Inferior parietal cortex (tissue), 1 donor: ENCODE data around the gene HGF.

Experiments used
- DNase-seq: peaks from one replicate; pipeline ENCODE4 v3.0.0-alpha.2; 2016; ENCODE audit errors: extremely low spot score

Gene HGF

DNA sequence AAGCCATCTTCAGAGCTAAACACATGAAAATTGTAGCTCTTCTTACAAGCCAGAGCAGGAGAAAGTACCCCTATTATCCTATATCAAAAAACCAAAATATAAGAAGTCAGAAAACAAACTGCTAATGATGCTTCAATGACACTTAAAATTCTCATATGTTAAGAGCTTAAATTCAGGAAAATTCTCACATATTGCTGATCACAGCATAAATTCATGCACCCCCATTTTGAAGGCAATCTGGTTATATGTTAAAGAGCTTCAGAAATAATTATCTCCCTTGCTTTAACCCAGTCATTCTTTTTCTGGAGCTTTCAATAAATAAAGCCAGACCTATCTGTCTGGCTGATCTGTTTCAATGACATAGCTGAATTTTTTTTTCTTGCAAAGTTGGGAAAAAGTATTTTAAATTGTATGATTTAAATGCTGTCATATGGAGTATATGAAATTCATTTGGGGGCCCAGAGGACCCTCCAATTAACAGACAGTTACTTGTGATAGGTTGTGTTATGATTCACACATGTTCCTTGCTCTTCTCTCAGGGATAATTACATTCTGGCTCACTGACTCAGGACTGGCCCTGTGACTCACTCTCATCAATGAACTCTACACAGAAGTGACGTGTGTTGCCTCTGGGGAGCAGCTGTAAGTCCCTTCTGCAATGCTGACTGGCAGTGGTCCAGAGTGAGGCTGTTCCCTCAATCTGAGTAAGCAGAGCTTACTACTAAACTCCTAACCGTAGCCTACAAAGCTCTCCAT, 85.2 kb downstream of the HGF start:
- DNase-seq = peak; percentile 71

DNA sequence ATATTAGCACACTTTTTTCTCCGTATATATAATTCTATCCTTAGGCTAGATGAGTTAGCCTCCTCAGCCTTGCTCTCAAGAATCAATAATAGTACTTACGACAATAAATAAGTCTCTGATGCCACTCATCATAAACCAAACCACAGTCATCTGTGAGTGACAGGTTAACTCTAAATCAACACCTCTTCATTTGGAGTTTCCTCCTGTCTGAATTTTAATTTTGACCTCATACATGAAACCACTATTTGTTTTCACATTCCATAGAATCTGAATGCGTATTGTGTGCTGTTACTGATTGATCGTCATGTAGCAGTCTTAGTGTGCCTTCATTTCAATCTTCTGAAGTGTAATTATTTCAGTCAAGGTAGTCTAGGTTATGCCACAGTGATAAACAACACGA, 85.8 kb downstream of the HGF start:
- DNase-seq = no peak

- no peak for DNase-seq
These were observed 87.0 kb downstream of the HGF start for GRCh38 chr7:81682873-81683272.

GRCh38 chr7:81680120-81680519, 89.7 kb downstream of the HGF start:
- DNase-seq = no peak

- DNase-seq = no peak
These were observed 93.0 kb downstream of the HGF start for GRCh38 chr7:81676813-81677212.

- no peak for DNase-seq
These were observed 93.6 kb downstream of the HGF start for GRCh38 chr7:81676105-81676811.

DNA sequence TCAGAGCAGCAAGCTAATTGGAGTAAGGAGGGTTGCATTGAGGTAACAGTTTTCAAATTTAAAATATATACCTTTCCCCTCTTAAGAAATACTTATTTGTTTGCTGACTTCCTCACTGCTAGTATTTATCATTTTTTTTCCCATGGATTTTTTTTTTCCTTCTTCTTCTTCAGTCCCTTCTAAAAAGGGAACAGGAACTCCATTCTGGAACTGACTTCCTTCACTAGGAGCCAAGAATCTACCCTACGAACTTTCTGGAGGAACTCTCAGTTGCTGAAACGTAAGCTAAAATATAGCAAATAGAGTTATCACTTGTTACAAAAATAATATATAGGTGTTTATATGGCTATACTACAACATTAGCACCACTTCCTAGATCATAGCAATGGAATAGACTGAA, 95.4 kb downstream of the HGF start:
- no peak for DNase-seq

GRCh38 chr7:81672872-81673271, 97.0 kb downstream of the HGF start:
- no peak for DNase-seq

DNA sequence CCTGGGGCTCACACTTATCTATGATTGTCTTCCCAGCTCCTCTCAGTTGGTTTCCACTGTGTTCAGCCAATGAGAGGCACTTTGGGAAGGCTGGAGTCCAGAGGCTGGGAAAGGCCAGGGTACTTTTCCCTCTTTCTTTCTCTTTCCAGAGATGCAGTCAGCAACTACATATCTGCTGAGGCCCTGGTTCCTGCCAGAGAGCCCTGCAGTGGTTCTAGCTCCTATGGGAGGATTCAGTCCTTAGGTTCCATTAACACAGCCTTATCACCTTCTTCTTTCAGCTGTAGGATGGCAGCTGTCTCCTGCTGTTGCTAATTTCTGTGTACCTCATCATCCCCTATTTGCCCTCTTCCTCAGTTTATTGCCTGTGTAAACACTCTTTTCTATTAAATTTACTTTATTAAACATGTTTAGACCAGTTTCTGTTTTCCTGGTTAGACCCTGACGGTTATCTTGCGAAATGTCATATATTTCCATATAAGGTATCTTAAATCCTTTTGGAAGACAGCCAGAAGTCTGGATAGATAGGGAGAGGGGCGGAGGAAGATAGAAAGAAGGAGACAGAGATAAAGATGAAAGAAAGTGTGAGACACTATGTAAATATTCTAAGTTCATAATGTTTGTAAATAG, 100.3 kb downstream of the HGF start:
- DNase-seq = no peak

- no peak for DNase-seq
These were observed 103.6 kb downstream of the HGF start for GRCh38 chr7:81666209-81666608.

DNA sequence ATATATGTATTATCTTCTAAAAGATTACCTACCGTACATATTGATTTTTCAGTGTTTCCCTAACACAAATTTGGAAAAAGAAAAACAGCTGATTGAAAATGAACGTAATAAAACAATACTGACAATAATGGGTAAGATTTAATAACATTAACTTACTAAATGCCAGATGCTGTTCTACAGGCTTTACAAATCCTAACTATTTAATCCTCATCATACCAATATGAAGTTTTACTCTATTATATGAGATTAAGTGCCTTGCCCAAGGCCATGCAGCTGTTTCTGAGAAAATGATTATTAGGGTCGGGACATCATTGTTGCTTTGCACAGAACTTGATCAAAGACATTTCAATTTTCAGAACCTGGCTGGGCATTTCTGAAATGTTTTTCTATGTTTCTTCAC, 104.6 kb downstream of the HGF start:
- no peak for DNase-seq

DNA sequence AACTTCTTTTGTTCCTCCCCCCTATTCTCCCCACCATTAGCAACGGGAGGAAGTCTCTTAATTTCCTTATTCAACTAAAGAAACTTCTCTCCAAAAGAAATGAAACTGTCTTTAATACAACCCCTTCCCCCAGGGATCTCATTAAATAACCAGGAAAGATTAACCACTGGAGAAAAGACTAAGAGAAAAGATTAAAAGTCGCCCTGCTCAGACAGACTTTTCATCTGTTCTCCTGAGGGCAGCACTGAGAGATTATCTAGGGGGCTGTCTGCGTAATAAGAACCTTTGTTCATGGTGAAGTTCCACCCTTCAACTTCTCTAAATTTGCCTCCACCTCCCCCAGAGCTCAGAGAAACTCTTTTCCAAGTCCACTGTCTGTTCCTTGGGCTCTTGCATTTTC, 105.5 kb downstream of the HGF start:
- no peak for DNase-seq

DNA sequence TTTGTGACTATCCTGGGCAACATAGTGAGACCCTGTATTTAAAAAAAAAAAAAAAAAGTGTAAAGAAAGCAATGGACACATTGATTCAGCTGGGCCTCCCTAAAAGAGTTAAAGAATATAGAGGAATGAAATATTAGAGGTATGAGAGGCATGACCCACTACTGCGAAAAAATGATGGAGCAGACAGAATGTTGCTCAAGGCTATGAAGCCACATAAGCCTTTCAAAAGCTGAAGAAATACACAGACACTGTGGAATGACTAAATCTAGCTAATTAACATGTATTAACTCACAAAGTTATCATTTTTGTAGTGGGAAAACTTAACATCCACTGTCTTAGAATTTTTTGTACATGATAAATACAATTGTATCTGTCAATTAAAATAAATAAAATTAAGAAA, 107.3 kb downstream of the HGF start:
- DNase-seq = no peak

DNA sequence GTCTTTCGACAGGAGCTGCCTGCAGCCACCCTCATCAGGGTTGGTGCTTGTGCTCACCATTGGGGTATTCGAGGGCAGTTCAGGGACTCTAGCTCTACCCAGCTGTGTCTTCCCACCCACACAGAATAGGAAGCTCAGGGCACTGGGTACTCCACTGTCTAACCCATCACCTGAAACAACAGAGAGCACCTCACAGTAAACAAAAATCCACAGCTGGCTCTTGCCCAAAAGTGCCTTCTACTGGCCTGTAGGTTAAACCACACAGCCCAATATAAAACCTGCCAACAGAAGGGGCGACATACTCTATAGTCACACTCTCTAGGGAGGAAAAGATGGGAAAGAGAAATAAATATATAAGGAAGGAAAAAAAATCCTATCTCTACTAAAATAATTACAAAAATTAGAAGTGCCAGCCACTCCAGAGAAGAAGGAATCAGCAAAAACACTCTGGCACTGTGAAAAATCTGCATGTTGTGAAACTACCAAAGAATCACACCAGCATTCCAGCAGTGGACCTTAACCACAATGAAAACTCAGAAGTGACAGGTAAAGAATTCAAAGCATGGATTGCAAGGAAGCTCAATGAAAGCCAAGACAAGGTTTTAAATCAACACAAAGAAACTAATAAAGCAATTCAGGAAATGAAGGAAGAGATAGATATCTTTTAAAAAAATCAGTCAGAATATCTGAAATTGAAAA, 110.0 kb downstream of the HGF start:
- DNase-seq = no peak

GRCh38 chr7:81657551-81657950, 112.3 kb downstream of the HGF start:
- no peak for DNase-seq

GRCh38 chr7:81655271-81655670, 114.6 kb downstream of the HGF start:
- DNase-seq = no peak

GRCh38 chr7:81652225-81652624, 117.6 kb downstream of the HGF start:
- no peak for DNase-seq
